GM12873 (cell line): ENCODE results near the gene KATNAL2.

Source experiments
- TF ChIP-seq, protein P1 (sequence below): IDR thresholded peaks from 2 replicates; pipeline ENCODE4 v1.5.1; 2012; ENCODE audit warnings: low read depth, mild to moderate bottlenecking, moderate library complexity, low read length, control low read depth; ENCODE audit not compliant: insufficient read depth; ENCODE audit errors: missing control alignments

KATNAL2 gene

DNA sequence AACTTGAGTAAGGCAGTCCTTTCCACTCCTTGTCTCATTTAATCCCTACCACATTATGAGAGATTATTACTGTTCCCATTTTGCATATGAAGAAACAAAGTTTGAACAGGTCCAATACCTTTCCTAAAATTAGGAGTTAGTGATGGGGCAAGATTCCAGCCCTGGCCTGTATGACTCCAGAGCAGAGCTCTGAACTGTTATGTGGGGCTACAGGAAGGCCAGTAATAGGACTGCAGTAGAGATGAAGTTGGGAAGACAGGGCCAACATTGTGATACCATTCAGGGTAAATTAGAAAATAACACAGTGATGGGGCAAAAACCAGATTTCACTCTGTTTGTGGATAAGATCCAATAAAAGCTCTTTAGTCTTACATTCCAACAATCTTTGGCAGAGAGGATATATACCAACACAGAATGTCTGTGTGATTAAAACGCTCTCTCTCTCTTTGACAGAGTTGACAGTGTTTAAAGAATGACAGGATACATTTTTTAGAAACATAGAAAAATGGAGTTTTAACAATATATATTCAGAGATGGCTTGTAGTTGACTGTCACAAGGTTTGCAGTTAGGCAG, 22.7 kb downstream of the KATNAL2 start:
- TF ChIP-seq, protein P1, sequence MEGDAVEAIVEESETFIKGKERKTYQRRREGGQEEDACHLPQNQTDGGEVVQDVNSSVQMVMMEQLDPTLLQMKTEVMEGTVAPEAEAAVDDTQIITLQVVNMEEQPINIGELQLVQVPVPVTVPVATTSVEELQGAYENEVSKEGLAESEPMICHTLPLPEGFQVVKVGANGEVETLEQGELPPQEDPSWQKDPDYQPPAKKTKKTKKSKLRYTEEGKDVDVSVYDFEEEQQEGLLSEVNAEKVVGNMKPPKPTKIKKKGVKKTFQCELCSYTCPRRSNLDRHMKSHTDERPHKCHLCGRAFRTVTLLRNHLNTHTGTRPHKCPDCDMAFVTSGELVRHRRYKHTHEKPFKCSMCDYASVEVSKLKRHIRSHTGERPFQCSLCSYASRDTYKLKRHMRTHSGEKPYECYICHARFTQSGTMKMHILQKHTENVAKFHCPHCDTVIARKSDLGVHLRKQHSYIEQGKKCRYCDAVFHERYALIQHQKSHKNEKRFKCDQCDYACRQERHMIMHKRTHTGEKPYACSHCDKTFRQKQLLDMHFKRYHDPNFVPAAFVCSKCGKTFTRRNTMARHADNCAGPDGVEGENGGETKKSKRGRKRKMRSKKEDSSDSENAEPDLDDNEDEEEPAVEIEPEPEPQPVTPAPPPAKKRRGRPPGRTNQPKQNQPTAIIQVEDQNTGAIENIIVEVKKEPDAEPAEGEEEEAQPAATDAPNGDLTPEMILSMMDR, result no peak

DNA sequence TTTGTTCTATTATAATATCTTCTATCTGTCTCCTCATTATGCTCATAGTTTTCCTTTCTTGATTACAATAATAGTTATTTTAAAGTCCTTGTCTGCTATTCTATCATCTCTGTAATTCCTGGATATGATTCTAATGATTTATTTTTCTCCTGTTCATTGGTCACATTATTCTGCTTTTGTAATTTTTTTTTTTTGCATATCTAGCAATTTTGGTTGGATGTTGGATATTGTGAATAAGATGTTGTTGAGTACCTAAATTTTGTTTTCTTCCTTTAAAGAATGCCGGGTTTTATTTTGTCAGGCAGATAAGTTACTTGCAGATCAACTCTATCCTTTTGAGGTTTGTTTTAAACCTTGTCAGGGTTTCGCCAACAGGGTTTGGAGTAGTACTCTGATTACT, 25.2 kb downstream of the KATNAL2 start:
- TF ChIP-seq, protein P1, result no peak

DNA sequence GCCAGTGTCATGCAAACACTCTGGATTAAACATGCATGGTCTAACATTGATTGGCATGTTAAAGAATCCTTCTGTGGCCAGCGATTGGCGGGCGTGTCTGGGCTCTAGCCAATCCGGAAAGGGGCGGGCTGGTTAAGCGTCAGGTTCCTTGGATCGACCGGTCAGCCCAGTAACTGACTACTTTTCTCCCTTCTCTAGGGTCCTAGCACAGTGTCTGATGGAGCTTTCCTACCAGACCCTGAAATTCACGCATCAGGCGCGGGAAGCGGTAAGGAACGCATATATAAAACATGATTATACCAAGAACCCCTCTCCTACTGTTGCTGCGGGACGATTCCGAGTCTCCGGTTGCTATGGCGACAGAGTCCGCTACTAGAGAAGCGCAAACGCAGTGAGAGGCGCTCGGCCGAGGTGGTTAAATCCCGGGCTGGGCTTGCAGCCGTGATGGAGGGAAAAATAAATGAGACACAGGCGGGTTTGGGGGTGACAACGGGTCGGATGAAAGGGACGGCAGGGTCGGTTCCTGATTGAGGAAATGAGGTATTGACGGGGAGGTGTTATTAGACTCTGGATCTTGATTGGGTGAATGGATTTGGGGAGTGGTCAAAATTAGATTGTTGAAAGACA, 29.4 kb downstream of the KATNAL2 start:
- TF ChIP-seq, protein P1, result no peak

DNA sequence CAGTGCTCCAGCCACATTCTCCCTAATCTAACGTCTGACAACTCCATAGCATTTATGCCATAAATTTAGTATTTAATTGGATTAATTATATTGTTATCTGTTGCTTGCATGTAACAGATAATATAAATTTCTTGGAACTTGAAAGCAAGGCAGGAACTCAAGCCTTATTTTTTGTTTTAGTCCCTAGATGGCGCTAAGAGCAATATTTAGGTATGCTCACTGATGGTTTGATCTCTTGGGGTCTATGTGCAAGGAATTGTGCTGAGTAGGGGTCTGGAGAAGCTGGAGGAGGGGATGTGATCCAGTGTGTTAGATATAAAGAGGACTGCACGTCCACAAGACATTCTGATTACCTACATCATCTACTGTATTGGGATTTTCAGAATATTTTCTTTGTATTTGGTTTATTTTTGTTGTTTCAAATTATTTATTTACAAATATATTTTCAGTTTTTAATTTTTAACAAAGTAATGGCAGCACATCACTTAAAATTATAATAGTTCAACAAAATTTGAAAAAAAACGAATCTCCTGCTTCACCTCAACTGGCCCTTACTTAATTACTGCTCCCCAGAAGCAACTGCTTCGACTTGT, 32.8 kb downstream of the KATNAL2 start:
- TF ChIP-seq, protein P1, result peak; percentile 63

DNA sequence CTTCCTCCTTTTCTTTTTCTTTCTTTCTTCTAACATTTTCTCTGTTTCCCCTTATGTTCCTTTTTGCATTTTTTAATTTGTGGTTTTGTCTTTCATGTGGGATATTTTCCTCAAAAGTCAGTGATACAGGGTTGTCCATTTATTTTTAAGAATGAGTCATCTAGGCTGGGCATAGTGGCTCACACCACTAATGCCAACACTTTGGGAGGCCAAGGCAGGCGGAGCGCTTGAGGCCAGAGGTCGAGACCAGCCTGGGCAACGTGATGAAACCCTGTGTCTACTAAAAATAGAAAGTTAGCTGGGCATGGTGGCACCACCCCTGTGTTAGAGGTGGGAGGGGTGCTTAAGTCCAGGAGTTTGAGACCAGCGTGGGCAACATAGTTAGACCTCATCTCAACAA, 35.8 kb downstream of the KATNAL2 start:
- TF ChIP-seq, protein P1, result no peak

DNA sequence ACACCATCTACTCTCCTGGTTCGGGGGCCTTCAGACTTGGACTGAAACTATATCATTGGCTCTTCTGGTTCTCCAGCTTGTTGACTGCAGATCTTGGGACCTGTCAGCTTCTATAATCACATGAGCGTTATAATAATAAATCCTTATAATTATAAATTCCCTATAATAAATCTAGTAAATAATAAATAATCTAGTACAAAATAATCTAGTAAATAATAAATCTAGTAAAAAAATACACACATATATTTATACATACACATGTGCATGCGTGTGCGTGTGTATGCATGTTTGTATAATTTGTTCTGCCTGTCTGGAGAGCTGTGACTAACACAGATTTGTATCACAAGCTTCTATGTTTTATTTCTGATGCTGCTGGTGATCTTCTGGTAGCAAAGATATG, 40.8 kb downstream of the KATNAL2 start:
- TF ChIP-seq, protein P1, result no peak

DNA sequence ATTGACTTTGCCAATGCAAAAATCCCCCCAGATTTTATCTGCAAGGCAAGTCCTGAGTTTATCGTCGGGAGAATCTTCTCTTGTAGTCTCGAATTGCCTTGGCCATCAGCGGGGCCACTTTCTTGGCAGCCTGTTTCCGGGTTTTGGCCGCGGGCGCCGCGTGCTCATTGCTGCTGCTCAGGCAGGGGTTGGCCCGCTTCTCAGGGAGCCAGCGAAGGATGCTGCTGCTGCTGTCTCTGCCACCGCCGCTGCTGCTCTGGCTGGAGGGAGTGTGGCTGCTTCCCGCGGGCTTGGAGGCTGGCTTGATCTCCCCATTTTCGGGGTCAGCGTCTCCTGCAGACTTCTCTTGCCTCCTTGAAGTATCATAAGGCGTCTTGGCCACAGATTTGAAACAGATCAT, 115.5 kb downstream of the KATNAL2 start:
- TF ChIP-seq, protein P1, result no peak
